Measurements from ENCODE around the gene ZNF605. TPM values are rescaled to one million over a fixed set of nuclear protein-coding genes. Genes with fewer than 3 reads are reported as not detected.
"Not testable (repeated sequence)": the region's sequence is repeated elsewhere in the genome, so short reads cannot be mapped to it uniquely, and the experiment has no call there.

The ZNF605 gene
- 13.5 TPM for polyA plus RNA-seq (ENCODE audit: insufficient read length)

- peak; percentile 95 for DNase-seq
These were observed at the start of gene ZNF605 for GRCh38 chr12:132956011-132956788. Gene ZNF605 (minus strand): TSS chr12:132956306. CDS start chr12:132945635, 10,671 bp downstream.

GRCh38 chr12:132998741-132999140 lies 42.6 kb upstream of the ZNF605 start:
- DNase-seq: no peak

GRCh38 chr12:132986885-132987225 lies 30.7 kb upstream of the ZNF605 start:
- DNase-seq: no peak

- peak; percentile 97 for DNase-seq
These were observed 30.1 kb upstream of the ZNF605 start, which contains the start of gene ZNF26 for GRCh38 chr12:132986001-132986884. Gene ZNF26 (plus strand): TSS chr12:132986367. CDS start chr12:132986841, 474 bp downstream.

GRCh38 chr12:132976870-132977269 lies 20.8 kb upstream of the ZNF605 start:
- not testable (repeated sequence) for DNase-seq

GRCh38 chr12:132972374-132972773 lies 16.3 kb upstream of the ZNF605 start:
- DNase-seq: no peak

- no peak for DNase-seq
These were observed 11.6 kb upstream of the ZNF605 start for GRCh38 chr12:132967736-132968135.

GRCh38 chr12:132966676-132967415 lies 10.7 kb upstream of the ZNF605 start:
- DNase-seq: no peak

- DNase-seq: no peak
These were observed 9.7 kb upstream of the ZNF605 start for GRCh38 chr12:132965796-132966195.

- not testable (repeated sequence) for DNase-seq
These were observed 7.8 kb upstream of the ZNF605 start for GRCh38 chr12:132963947-132964346.

GRCh38 chr12:132961790-132962189 lies 5.7 kb upstream of the ZNF605 start:
- not testable (repeated sequence) for DNase-seq

- DNase-seq: peak; percentile 75
These were observed 754 bp downstream of the ZNF605 start for GRCh38 chr12:132955094-132956010.

GRCh38 chr12:132954471-132955048 lies 1.5 kb downstream of the ZNF605 start:
- DNase-seq: no peak

- no peak for DNase-seq
These were observed 2.3 kb downstream of the ZNF605 start for GRCh38 chr12:132953771-132954170.

GRCh38 chr12:132953163-132953425 lies 3.0 kb downstream of the ZNF605 start:
- no peak for DNase-seq

- DNase-seq: no peak
These were observed 3.5 kb downstream of the ZNF605 start for GRCh38 chr12:132952371-132953162.

GRCh38 chr12:132951649-132952048 lies 4.5 kb downstream of the ZNF605 start:
- no peak for DNase-seq

GRCh38 chr12:132950844-132951535 lies 5.1 kb downstream of the ZNF605 start:
- DNase-seq: no peak

GRCh38 chr12:132949936-132950837 lies 5.9 kb downstream of the ZNF605 start:
- no peak for DNase-seq

Measured in hindlimb muscle (tissue), 1 donor.